Measurements from ENCODE around the gene ST3GAL2. TPM values are rescaled to one million over a fixed set of nuclear protein-coding genes. Genes with fewer than 3 reads are reported as not detected.
A peak's percentile ranks its signal among the peaks of the same experiment; 100 is the strongest.

ST3GAL2 gene
- polyA plus RNA-seq, 1 experiment = 12.4 TPM

- no peaks in the 10 kb centered on the region for H3K9me3 ChIP-seq (ENCODE audit: control insufficient read depth, insufficient read depth, low read length)
- POLR2A ChIA-PET = no interaction called here
- no peaks in the 10 kb centered on the region for H3K27me3 ChIP-seq (ENCODE audit: control insufficient read depth, insufficient read depth, low read length)
- DNase-seq (ENCODE audit: low read depth, low spot score) = no peak
- no peak overlapping the region for H3K27ac ChIP-seq (ENCODE audit: low read depth, low read length)
- peak; percentile 50 for TF ChIP-seq CTCF (IDR thresholded peaks at IDR 0.05; ENCODE audit: low read depth, low read length)
- CTCF ChIA-PET = interaction anchor here (0.6 to 1.9 kb wide), 2 partner anchors 114 to 322 kb away, joined by 4 to 8 read pairs; no protein-coding TSS in a partner anchor
- H3K4me3 ChIP-seq (ENCODE audit: low read depth, low read length) = no peak overlapping the region
These were observed 107.1 kb downstream of the ST3GAL2 start for GRCh38 chr16:70331588-70332358.

DNA sequence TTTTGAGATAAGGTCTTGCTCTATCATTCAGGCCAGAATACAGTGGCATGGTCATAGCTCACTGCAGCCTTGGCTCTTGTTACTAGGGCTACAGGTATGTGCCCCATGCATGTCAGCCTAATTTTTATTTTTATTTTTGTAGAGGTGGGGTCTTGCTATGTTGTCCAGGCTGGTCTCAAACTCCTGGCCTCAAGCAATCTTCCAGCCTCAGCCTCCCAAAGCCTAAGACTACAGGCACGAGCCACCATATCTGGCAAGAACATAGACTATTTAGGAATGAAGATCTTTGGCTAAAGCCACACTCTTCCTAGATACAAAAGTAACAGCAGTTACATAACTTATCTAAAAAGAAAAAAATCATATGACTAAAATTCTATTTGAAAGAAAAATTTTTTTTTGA lies 107.8 kb downstream of the ST3GAL2 start:
- H3K27me3 ChIP-seq (ENCODE audit: control insufficient read depth, insufficient read depth, low read length) = no peaks in the 10 kb centered on the region
- no peaks in the 10 kb centered on the region for H3K9me3 ChIP-seq (ENCODE audit: control insufficient read depth, insufficient read depth, low read length)
- no peak for TF ChIP-seq CTCF (IDR thresholded peaks at IDR 0.05; ENCODE audit: low read depth, low read length)
- H3K27ac ChIP-seq (ENCODE audit: low read depth, low read length) = no peak overlapping the region
- CTCF ChIA-PET = interaction anchor here (0.6 to 1.9 kb wide), 2 partner anchors 113 to 323 kb away, joined by 4 to 8 read pairs; no protein-coding TSS in a partner anchor
- POLR2A ChIA-PET = no interaction called here
- no peak overlapping the region for H3K4me3 ChIP-seq (ENCODE audit: low read depth, low read length)
- no peak for DNase-seq (ENCODE audit: low read depth, low spot score)

Small RNA genes within 50 kb of the gene (small RNA-seq; reads per million reads assigned to genes)
- gene RNU6-23P (ENCODE audit: insufficient read length, low read depth) = not detected
- gene RPS27P26 (ENCODE audit: insufficient read length, low read depth) = not detected

Other genes with a start within 250 kb of the ST3GAL2 start
- gene EXOSC6, start 187.2 kb downstream of the ST3GAL2 start, polyA plus RNA-seq (2011; rRNA removed) = 7.4 and 8.5 TPM in 2 replicates
- 221 and 223 TPM in 2 replicates for gene AARS1, start 149.6 kb downstream of the ST3GAL2 start, polyA plus RNA-seq (2011; rRNA removed)
- gene DDX19B, start 139.9 kb downstream of the ST3GAL2 start, polyA plus RNA-seq (2011; rRNA removed) = 36.5 and 41.9 TPM in 2 replicates
- 43.5 and 44.6 TPM in 2 replicates for gene DDX19A, start 92.2 kb downstream of the ST3GAL2 start, polyA plus RNA-seq (2011; rRNA removed)
- gene FCSK, start 15.5 kb upstream of the ST3GAL2 start, polyA plus RNA-seq (2011; rRNA removed) = 4.0 and 5.9 TPM in 2 replicates
- 50.6 and 51.8 TPM in 2 replicates for gene COG4, start 84.5 kb upstream of the ST3GAL2 start, polyA plus RNA-seq (2011; rRNA removed)
- gene SF3B3, start 84.7 kb upstream of the ST3GAL2 start, polyA plus RNA-seq (2011; rRNA removed) = 139 and 169 TPM in 2 replicates
- 3.0 and 5.1 TPM in 2 replicates for gene IL34, start 207.5 kb upstream of the ST3GAL2 start, polyA plus RNA-seq (2011; rRNA removed)
- 57.9 and 80.1 TPM in 2 replicates for gene MTSS2, start 247.0 kb upstream of the ST3GAL2 start, polyA plus RNA-seq (2011; rRNA removed)

Measured in AG04450 (cell line).